Hepatocyte (in vitro differentiated cells): ENCODE measurements around the gene ZNF598.

Experiments
- EZH2 ChIP-seq: fragments of 200-600 bp; sonication (generic); IDR thresholded peaks from 2 replicates; pipeline ENCODE4 v1.6.1; 2016; ENCODE audit warnings: antibody characterized with exemption, mild to moderate bottlenecking, borderline replicate concordance
- TF ChIP-seq, protein P1 (sequence below): fragments of 200-600 bp; sonication (generic); IDR thresholded peaks from 2 replicates; pipeline ENCODE4 v1.5.1; 2016; ENCODE audit warnings: antibody characterized with exemption, mild to moderate bottlenecking; ENCODE audit not compliant: poor library complexity

DNA sequence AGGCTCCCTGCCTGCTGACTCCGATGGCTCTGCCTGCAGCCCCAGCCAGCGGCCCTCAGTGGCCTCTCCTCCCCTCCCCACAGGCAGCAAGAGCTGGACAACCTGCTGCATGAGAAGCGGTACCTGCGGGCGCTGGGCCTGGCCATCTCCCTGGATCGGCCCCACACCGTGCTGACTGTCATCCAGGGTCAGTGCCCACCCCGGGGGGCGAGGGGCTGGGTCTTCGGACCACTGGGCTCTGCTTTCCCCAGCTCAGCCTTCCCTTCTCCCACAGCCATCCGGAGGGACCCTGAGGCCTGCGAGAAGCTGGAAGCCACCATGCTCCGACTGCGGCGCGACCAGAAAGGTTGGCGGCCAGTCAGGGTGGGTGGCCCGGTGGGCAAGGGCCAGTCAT is 31.7 kb downstream of the ZNF598 start:
- TF ChIP-seq, protein P1, sequence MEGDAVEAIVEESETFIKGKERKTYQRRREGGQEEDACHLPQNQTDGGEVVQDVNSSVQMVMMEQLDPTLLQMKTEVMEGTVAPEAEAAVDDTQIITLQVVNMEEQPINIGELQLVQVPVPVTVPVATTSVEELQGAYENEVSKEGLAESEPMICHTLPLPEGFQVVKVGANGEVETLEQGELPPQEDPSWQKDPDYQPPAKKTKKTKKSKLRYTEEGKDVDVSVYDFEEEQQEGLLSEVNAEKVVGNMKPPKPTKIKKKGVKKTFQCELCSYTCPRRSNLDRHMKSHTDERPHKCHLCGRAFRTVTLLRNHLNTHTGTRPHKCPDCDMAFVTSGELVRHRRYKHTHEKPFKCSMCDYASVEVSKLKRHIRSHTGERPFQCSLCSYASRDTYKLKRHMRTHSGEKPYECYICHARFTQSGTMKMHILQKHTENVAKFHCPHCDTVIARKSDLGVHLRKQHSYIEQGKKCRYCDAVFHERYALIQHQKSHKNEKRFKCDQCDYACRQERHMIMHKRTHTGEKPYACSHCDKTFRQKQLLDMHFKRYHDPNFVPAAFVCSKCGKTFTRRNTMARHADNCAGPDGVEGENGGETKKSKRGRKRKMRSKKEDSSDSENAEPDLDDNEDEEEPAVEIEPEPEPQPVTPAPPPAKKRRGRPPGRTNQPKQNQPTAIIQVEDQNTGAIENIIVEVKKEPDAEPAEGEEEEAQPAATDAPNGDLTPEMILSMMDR: no peak
- no peak for TF ChIP-seq EZH2
